Progenitor cell of endocrine pancreas (in vitro differentiated cells): Measurements from ENCODE around the gene TMEM248. TPM values are rescaled to one million over a fixed set of nuclear protein-coding genes. Genes with fewer than 3 reads are reported as not detected.
"Not testable (repeated sequence)": the region's sequence is repeated elsewhere in the genome, so short reads cannot be mapped to it uniquely, and the experiment has no call there.

Experiments
- DNase-seq: peaks from one replicate; pipeline ENCODE4 v3.0.0; 2021; ENCODE audit warnings: low spot score; ENCODE audit not compliant: unreplicated experiment
- H3K27ac Mint-ChIP-seq: 2 replicates; pipeline ENCODE4 v1.8.0; 2021; ENCODE audit warnings: mild to moderate bottlenecking, moderate library complexity, mixed read lengths
- H3K27me3 Mint-ChIP-seq: 2 replicates; pipeline ENCODE4 v1.8.0; 2021; ENCODE audit warnings: mixed read lengths
- H3K36me3 Mint-ChIP-seq: 2 replicates; pipeline ENCODE4 v1.8.0; 2022; ENCODE audit warnings: mixed read lengths; ENCODE audit not compliant: insufficient read depth
- H3K4me1 Mint-ChIP-seq: 2 replicates; pipeline ENCODE4 v1.8.0; 2021; ENCODE audit warnings: low read depth, mixed read lengths
- H3K4me3 Mint-ChIP-seq: 2 replicates; pipeline ENCODE4 v1.8.0; 2021; ENCODE audit warnings: low read depth, mild to moderate bottlenecking, moderate library complexity, mixed read lengths
- H3K9me3 Mint-ChIP-seq: 2 replicates; pipeline ENCODE4 v1.8.0; 2021; ENCODE audit warnings: low read depth, mixed read lengths
- total RNA-seq: library from RNA; stranded (reverse); gene quantifications from 2 replicates; pipeline ENCODE4 v1.2.1, GENCODE V29; 2021
- TF ChIP-seq, protein P1 (sequence below): fragments of 200-600 bp; sonication (generic); IDR thresholded peaks from one replicate; pipeline ENCODE4 v1.5.0; 2021; ENCODE audit warnings: antibody characterized with exemption, mild to moderate bottlenecking; ENCODE audit not compliant: unreplicated experiment

Gene TMEM248
- total RNA-seq, 1 donor from 2014 or later = 77.2 TPM

DNA sequence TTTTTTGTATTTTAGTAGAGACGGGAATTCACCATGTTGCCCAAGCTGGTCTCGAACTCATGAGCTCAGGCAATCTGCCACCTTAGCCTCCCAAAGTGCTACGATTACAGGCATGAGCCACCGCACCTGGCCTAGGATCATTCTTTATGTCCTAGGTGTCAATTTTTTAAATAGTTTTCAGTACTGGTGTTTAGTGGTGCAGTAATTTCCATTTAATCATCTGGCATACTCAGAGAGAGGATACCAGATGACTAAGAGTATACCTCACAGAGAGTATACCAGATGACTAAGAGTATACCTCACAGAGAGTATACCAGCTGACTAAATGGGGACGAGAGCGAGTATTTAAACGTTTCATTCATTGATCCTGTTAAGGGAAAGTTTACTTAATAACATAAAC, 37.3 kb upstream of the TMEM248 start:
- Mint-ChIP-seq H3K27ac (no peak overlapping the region), H3K36me3 (peaks cover 3% of the 10 kb centered on the region), H3K9me3 (no peaks in the 10 kb centered on the region), H3K4me1 (peaks cover 2% of the 10 kb centered on the region), H3K4me3 (no peak overlapping the region), H3K27me3 (no peaks in the 10 kb centered on the region)
- TF ChIP-seq, protein P1, sequence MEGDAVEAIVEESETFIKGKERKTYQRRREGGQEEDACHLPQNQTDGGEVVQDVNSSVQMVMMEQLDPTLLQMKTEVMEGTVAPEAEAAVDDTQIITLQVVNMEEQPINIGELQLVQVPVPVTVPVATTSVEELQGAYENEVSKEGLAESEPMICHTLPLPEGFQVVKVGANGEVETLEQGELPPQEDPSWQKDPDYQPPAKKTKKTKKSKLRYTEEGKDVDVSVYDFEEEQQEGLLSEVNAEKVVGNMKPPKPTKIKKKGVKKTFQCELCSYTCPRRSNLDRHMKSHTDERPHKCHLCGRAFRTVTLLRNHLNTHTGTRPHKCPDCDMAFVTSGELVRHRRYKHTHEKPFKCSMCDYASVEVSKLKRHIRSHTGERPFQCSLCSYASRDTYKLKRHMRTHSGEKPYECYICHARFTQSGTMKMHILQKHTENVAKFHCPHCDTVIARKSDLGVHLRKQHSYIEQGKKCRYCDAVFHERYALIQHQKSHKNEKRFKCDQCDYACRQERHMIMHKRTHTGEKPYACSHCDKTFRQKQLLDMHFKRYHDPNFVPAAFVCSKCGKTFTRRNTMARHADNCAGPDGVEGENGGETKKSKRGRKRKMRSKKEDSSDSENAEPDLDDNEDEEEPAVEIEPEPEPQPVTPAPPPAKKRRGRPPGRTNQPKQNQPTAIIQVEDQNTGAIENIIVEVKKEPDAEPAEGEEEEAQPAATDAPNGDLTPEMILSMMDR = no peak
- no peak for DNase-seq

DNA sequence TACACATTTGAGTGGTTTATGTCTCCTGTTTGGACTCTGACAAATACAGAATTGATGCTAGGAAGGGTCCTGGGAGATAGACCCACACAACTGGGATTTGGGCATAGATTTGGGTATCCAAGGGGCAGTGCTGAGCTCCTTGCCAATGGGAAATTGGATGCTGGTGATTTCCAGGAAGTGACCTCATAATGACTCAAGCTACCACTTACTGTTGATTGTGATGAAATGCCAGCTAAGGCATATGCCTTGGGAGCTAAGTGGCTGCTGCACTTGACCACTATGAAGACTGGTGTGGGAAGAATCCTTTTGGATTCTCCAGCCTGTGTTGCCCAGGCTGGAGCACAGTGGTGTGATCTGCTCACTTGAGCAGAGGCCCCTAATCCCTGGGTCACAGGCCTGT, 36.5 kb upstream of the TMEM248 start:
- DNase-seq, H3K36me3 Mint-ChIP-seq, H3K27me3 Mint-ChIP-seq, H3K4me1 Mint-ChIP-seq, H3K27ac Mint-ChIP-seq, H3K9me3 Mint-ChIP-seq, H3K4me3 Mint-ChIP-seq: not testable (repeated sequence)

DNA sequence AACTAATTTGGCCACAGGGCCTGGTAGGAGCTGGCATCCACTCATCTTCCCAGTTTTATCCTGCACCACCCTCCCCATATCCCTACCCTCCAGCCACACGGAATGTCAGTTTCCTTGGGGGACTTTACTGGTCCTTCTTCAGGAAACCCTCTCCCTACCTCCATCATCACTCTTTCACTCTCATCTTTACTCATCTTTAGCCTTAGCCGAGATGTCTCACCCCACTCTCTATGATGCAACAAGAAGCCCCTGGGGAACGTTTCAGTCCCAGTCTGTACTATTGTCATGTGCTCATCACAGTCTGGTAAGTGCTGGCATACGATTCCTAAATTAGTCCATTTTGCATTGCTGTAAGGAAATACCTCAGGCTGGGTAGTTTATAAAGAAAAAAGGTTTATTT, 34.9 kb upstream of the TMEM248 start:
- DNase-seq = no peak
- H3K9me3 Mint-ChIP-seq = no peaks in the 10 kb centered on the region
- no peak overlapping the region for H3K4me3 Mint-ChIP-seq
- H3K27ac Mint-ChIP-seq = no peak overlapping the region
- TF ChIP-seq, protein P1 = no peak
- H3K36me3 Mint-ChIP-seq = peaks cover 1% of the 10 kb centered on the region
- no peaks in the 10 kb centered on the region for H3K4me1 Mint-ChIP-seq
- no peaks in the 10 kb centered on the region for H3K27me3 Mint-ChIP-seq

DNA sequence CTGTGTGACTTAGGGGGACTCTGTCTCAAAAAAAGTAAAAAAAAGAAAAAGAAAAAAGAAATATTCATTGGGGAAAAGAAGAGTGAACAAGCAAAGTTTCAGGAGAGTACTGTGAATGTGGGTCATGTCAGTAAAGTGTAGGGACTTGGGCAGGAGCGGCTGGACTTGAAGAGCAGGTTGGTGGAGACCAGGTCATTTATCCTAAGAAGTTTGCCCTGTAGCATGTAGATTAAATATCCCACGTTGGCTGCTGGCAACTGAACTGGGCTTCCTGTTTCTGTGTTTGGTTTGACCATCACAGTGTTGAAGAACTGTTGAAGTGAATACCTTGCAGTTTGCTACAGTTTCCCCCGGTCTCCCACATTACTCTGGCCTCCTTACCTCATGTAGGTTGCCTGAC, 32.8 kb upstream of the TMEM248 start:
- not testable (repeated sequence) for H3K27me3 Mint-ChIP-seq, DNase-seq, H3K4me1 Mint-ChIP-seq, H3K9me3 Mint-ChIP-seq, H3K27ac Mint-ChIP-seq, H3K36me3 Mint-ChIP-seq, H3K4me3 Mint-ChIP-seq

DNA sequence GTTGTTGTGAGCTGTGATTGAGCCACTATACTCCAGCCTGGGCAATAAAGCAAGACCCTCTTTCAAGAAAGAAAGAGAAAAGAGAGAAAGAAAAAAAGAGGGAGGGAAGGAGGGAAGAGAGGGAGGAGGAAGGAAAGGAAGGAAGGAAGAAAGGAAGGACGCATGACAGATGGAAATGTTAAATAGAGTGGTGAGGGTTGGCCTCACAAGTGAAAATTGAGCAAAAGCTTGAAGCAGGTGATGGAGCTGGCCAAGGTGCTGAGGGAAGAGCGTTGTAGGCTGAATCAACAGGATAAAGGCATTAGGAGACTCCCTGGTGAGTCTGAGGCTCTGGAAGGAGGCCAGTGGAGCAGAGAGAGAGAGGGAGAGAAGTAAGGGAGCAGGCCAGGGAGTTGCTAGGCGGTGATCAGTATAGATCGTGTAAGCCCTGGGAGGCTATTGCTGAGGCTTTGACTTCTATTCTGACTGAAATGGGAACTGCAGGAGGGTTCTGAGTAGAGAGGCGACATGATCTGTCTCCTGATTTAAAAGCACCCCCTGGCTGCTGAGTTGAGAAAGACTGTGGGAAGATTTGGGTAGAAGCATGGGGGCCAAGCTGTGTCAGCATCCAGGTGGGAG, 26.5 kb upstream of the TMEM248 start:
- H3K27ac Mint-ChIP-seq = no peak overlapping the region
- TF ChIP-seq, protein P1 = no peak
- peaks cover 7% of the 10 kb centered on the region for H3K36me3 Mint-ChIP-seq
- no peak for DNase-seq
- H3K9me3 Mint-ChIP-seq = no peaks in the 10 kb centered on the region
- no peak overlapping the region for H3K4me3 Mint-ChIP-seq
- H3K27me3 Mint-ChIP-seq = no peaks in the 10 kb centered on the region
- no peaks in the 10 kb centered on the region for H3K4me1 Mint-ChIP-seq

DNA sequence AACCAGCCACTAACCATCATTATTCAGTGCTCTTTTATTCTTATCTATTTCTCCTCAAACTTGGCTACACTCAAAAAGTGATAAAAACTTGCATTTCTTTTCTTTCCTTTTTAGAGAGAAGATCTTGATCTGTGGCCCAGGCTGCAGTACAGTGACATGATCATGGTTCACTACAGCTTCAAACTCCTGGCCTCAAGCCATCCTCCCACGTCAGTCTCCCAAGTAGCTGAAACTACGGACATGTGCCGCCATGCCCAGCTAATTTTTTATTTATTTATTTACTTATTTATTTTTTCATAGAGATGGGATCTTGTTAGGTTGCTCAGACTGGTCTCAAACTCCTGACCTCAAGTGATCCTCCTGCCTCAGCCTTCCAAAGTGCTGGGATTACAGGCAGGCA, 24.6 kb upstream of the TMEM248 start:
- H3K27me3 Mint-ChIP-seq = no peaks in the 10 kb centered on the region
- TF ChIP-seq, protein P1 = no peak
- H3K36me3 Mint-ChIP-seq = peaks cover 7% of the 10 kb centered on the region
- no peaks in the 10 kb centered on the region for H3K4me1 Mint-ChIP-seq
- H3K4me3 Mint-ChIP-seq = no peak overlapping the region
- no peak for DNase-seq
- H3K27ac Mint-ChIP-seq = no peak overlapping the region
- H3K9me3 Mint-ChIP-seq = no peaks in the 10 kb centered on the region
